ENCODE data around the gene TMBIM4. TPM values are rescaled to one million over a fixed set of nuclear protein-coding genes. Genes with fewer than 3 reads are reported as not detected.

TMBIM4 gene
- total RNA-seq, 1 donor from 2014 or later = 35.1 TPM

DNA sequence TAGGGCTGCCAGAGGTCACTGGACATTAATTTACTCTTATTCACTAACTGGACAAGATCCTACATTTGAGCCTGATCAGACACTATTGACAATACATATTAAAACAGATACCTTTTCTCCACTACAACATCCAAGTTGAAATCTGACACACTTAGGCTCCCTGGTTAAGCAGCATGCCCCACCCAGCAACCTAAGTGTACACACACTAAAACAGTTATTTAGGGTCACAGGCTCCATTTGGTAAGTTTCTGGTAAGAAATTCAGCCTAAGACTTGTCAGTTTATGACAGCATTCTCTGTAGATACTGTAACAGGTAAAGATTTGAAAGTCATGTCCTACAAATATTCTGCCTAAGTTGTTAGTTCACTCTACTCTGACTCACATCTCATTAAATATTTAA, 27.0 kb downstream of the TMBIM4 start:
- DNase-seq (ENCODE audit: low spot score in 2 of 2) = no peak

DNA sequence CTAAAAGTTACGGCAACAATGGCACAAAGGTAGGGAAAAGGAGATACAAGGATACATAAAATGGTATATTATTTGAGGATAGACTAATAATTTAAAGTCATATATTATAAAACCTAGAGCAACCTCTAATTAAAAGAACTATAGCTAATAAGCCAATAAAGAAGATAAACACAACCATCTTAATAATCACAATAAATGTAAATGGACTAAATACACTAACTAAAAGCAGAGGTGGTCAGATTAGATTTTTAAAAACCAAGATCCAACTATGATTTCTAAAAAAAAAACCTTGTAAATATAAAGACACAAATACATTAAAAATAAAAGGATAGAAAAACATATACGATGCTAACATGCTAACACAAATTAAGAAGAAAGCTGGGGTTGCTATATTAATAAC, 28.5 kb downstream of the TMBIM4 start:
- FAIRE-seq (no peak), DNase-seq (ENCODE audit: low spot score in 2 of 2) (no peak)

More for the DNA sequence above, 27.0 kb downstream of the TMBIM4 start:
- no peak for FAIRE-seq

DNA sequence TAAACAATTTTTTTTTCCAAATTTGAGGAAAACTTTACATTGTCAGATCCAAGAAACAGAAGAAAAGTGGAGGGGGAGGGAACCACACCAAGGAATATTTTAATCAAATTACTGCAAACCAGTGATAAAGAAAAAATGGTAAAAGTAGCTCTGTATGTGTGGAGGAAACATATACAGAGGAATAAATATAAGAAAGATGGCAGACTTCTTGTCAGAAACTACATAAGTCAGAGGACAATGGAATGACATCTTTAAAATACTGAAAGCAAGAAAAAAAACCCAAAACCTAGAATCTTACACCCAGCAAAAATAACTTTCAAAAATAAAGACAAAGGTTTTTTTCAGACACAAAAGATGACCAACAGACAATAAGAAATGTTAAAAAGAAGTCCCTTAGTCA, 29.1 kb downstream of the TMBIM4 start:
- DNase-seq (ENCODE audit: low spot score in 2 of 2) (no peak), FAIRE-seq (no peak)

DNA sequence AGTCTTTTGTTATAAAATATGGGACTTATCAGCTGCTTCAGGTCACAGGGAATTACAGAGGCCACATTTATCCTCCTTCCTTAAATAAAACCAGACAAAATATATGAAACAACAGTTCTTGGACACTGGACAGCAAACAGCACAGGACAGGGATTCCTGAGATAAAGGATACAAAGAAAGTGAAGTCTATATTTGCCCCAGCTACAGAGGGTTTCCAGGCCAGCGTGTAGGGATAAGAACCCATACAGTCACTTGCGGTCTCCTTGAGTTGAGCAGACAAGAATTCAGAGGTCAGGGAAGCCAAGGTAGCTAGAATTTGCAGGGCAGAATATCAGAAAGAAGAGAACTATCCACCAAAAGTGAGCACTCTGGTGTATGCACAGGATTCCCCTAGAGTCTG, 30.5 kb downstream of the TMBIM4 start:
- DNase-seq (ENCODE audit: low spot score in 2 of 2) (no peak), FAIRE-seq (no peak)

DNA sequence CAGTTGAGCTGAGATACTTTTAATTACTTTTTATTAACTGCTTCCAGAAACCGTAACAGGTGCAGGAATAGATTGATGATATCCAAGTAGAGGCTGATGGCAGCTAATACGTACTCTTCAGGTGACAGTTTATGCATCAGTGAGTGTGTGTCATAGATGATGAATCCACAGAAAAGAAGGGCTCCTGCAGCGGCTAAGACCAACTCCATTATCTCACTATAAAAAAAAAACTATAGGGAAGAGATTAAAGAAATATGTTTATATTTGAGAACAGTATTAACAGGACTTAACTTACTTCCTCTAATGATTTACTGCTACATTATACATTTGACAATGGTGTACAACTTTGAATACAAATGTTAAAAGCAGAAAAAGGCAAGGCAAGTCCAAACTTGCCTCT, 31.9 kb downstream of the TMBIM4 start:
- DNase-seq (ENCODE audit: low spot score in 2 of 2) (no peak), FAIRE-seq (no peak)

DNA sequence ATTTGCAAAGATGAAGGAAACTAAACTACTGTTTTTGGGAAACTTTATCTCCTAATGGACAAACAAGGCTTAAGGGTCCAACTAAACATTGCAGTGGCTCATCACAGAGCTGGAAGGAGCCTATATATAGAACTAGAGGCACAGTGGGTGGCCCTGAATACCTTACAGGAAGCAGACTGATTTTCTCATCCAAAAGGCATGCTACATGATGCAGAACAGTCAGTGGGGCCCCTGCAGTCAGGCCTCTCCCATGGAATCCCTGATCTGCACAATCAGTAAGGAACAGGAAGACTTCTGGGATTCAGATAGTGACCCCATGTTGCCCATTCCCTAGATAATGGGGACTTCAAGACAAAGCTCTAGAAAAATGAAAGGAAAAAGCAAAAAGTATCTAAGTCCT, 37.4 kb downstream of the TMBIM4 start:
- FAIRE-seq (no peak), DNase-seq (ENCODE audit: low spot score in 2 of 2) (no peak)

DNA sequence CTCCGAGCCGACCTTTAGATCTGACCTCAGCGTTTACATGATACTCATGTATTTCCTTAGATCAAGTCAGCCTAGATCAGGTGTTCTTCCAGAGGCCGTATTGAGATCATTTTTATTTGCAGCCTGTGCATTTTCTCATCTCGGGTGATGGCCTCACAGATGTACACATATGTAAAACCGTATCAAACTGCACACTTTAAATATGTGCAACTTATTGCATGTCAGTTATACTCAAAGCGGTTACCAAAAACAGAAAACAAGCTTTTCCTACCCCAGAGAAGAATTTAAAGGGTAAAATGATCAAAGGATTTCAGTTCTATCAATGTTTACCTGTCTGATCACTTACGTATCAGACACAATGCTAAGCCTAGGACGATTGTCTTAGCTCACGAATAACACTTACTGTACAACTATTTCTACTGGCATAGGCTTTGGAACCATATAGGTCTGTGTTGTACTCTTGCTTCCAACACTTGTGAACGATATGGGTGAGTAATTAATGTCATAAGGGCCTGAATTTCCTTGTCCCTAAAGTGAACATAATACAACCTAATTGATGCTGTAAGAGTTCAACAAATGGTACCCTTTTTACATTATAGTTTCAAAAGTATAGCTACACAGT, 38.6 kb downstream of the TMBIM4 start:
- no peak for DNase-seq (ENCODE audit: low spot score in 2 of 2)
- FAIRE-seq = no peak

DNA sequence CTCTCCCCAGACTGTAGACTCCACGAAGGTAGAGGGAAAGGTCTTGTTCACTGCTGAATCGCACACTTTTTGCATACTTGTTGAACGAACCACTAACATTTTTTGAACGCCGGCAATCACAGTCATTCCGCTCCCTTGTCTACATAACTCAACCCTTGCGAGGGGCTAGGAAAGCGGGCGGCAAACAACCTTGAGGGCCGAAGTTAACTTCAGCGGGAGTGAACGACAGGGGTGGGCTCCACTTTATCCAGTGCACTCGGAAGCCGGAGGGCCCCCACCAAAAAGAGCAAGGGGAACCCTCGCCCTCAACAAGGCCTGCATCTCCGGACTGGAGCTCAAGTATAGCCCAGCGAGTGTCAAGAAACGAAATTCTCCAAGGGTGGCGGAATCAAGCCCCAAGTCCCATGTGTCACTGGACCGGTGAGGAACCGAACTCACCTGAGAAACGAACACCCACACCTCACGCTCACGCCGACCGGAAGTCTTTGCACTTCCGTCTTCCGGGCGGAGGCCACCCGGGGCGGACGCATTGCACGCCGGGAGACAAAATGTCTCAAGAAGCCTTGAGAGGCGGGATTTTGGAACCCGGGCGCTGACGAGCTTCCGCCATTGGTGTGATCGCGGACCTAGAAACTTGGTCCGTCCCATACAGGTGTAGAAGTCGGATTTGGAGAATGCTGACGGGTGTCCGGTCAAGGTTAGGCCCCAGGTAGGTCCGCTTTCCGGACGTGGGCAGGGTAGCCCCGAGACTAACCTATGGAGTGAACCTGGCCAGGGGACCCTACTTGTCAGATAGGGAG, 39.3 kb downstream of the TMBIM4 start, which contains the start of gene LLPH:
LLPH (minus strand) TSS at position 484 of the 800 bp plus-strand sequence. CDS start 1,644 bp downstream, outside the sequence.
- peak; percentile 66 to 81 for DNase-seq (ENCODE audit: low spot score in 2 of 2)
- no peak for FAIRE-seq

DNA sequence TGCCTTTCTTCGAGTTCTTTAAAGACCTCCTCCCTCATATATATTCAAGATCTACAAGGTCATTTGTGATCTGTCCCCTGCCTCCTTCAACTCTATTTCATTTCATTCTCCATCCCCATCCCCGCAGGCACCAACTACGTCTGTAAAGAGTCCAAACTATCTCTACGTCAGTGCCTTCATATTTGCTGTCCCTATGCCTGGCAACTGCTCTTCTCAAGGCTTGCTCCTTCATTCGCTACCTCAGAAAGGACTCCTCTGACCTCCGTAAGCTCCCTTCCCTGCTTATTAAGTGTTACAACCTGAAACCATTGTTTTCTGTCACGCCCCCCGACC, 39.9 kb downstream of the TMBIM4 start:
- FAIRE-seq = no peak

DNA sequence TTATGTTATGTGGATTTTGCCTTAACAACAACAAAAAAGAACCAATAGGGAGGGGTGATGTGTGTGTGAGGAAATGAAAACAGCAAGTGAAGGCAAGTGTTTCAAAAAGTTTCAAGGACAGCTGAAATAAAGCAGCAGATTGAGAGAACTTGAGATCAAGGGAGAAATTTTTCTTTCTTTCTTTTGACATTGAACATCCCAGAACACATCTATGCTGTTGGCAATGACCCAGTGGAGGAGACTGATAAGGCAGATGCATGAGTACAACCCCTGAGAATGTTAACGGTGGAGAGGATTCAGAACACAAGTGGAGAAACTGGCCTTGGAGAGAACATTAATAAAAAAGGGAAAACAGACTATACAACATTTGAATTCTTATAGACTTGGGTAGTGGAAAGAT, 42.1 kb downstream of the TMBIM4 start:
- FAIRE-seq = no peak

More for the DNA sequence above, 39.9 kb downstream of the TMBIM4 start:
- no peak for DNase-seq (ENCODE audit: low spot score in 2 of 2)

DNA sequence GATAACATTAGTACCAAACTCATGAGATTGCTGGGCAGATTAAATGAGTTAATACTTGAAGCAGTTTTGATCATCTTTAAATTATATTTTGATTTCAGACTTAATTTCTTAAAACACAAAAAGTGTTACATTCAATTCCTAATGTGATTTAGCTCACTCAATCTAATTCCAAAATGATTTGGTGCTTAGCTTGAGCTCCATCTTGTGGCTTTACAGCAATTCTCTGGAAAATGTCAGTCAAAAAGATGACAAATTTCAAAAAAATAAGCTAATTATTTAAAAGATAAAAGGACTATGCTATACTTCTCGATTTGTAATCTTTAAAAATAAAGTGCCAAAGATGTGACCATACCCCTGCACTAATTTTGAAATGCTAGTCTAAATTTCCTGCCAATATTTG, 49.3 kb downstream of the TMBIM4 start:
- FAIRE-seq (no peak), DNase-seq (ENCODE audit: low spot score in 2 of 2) (no peak)

More for the DNA sequence above, 42.1 kb downstream of the TMBIM4 start:
- no peak for DNase-seq (ENCODE audit: low spot score in 2 of 2)

DNA sequence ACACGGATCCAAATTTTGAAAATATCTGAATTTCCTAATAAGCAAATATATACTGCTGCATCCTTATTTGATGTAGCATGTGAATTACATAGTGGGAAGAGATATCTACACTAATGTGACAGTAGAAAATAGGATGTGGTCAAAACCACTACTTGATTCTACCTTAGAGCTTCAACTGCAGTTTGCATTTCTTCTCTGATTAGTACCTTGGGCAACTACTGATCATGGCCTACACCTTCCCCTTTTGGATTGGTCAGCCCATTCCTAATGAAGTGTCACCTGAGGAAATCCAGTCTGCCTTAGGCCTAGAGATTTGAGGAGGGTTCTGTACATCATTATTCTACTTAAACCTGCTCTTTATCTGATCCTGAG, 49.9 kb downstream of the TMBIM4 start:
- FAIRE-seq = no peak
- no peak for DNase-seq (ENCODE audit: low spot score in 2 of 2)

DNA sequence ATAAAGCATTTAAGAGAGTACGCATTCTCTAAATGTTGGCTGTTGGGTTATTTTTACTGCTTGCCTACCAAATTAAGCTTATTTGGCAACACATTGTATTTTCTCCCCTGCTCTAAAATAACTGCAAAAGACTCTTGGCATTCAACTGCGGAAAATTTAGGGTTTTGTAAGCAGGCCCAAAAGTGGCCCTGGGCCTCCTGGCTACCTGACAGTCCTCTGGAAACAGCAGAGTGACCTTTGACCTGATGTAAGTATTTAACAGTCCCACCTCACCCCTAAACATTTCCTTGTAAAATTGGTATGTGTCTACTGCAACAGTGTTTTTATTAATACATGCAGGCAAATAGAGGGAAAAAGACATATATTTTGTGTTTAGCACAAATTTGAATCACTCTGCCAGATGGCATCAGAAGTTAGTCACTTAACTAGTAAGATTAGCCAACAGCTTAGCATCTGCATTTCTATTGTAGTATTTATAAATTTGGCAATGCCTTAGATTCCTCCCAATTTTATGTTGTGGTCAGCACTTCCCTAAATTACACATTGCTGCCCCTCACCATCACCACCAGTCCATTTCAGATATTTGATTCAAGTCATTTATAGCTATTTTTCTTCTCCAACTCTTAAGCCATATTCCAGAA, 50.4 kb downstream of the TMBIM4 start:
- DNase-seq (ENCODE audit: low spot score in 2 of 2) (no peak), FAIRE-seq (no peak)

DNA sequence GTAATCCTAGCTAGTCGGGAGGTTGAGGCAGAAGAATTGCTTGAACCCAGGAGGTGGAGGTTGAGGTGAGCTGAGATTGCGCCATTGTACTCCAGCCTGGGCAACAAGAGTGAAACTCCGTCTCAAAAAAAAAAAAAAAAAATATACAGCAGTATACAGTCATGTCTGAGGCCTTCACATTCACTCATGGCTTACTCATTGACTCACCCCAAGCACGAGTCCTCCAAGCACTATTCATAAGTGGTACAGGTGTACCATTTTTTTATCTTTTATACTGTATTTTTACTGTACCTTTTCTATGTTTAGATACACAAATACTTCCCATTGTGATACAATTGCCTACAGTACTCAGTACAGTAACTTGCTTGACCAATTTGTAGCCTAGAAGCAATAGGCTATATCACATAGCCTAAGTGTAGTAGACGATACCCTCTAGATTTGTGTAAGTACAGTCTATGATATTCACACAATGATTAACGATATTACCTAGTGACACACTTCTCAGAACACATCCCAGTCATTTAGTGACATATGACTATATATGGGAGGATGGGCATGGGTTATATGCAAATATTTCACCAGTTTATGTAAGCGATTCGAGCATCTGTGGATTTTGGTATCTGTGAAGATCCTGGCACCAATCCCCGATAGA, 51.4 kb downstream of the TMBIM4 start:
- DNase-seq (ENCODE audit: low spot score in 2 of 2) (no peak), FAIRE-seq (no peak)

DNA sequence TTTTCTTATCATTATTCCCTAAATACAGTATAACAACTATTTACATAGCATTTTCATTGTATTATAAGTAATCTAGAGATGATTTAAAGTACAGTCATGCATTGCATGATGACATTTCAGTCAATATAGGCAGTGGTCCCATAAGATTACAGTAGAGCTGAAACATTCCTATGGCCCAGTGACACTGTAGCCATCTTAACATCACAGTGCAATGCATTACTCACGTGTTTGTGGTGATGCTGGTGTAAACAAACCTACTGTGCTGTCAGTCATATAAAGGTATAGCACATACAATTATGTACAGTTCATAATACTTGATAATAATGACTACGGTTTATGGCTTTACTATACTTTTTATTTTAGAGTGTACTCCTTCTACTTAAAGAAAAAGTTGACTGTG, 52.6 kb downstream of the TMBIM4 start:
- DNase-seq (ENCODE audit: low spot score in 2 of 2) = no peak
- no peak for FAIRE-seq

DNA sequence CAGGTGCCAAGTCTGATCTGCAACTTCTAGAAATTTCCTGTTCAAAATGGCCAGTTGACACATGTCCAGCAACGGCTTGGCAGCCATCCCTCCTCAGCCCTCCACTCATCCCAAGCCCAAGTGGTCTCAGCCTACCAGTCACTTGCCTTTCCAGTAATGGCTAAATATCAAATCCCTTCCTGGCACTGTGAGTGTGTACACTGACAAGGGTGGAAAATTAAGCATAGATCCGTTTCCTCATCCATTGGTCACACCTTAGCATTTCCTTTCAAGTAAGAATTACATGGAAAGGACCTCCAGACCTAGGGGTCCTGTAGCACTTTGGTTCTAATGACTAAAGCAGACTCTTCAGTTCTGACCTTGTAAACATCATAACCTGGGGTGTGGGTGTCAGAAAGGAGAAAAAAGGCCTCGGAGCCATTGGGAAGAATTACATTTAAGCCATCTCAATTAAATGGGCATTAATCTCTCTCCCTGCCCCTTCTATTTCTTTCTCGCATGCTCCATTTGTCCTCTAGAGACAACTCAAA, 54.7 kb downstream of the TMBIM4 start:
- FAIRE-seq (no peak), DNase-seq (ENCODE audit: low spot score in 2 of 2) (no peak)

DNA sequence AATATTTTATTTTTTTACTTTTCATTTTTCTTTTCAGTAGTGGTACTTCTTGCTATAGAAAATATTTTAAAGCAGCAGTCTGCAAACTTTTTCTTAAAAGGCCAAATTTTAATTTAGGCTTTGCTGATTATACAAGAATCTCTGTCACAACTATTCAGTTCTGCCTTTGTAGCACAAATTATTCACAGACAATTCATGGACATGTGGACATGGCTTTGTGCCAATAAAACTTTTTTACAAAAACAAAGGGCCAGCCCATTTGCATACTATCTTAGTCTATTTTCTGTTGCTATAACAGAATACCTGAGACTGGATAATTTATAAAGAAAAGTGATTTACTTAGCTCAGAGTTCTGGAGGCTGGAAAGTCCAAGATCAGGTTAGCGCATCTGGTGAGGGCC, 56.3 kb downstream of the TMBIM4 start:
- DNase-seq (ENCODE audit: low spot score in 2 of 2) = no peak
- no peak for FAIRE-seq

DNA sequence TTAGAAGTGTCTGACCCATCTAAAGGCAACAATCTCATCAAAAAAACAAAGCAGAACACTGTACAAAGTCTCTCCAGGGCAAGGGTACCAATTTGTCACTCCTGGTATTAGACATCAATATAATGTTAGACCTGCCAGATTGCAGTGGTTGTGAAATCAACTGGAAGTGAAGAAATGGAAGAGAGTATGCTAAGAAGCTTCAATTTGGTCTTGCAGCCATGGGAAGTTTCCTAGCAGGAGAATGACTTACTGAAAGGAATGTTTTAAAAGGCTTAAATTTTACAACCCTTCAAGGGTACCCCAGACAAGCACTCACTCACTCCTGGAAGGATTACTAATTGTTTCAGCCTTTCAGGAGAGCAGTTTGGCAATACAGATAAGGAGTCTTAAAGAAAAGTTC, 58.2 kb downstream of the TMBIM4 start:
- no peak for DNase-seq (ENCODE audit: low spot score in 2 of 2)
- FAIRE-seq = no peak

DNA sequence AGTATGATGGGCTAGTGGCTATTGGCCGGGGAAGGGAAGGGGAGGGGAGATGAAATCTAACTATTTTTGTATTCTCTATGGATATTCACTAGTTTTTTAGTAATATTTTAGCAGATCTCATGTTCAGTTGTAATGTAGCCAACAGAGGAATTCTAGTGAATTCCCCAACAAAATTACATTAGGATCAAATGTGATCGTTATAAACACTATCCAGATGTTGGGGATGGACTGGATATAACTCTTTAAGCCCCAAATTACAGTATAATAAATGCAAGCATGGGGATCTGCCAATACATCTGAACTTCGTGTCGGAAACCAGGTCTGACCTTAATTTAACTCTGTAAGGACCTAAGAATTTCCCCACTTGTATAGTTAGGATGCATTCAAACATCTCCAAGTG, 60.7 kb downstream of the TMBIM4 start:
- DNase-seq (ENCODE audit: low spot score in 2 of 2) (no peak), FAIRE-seq (no peak)

DNA sequence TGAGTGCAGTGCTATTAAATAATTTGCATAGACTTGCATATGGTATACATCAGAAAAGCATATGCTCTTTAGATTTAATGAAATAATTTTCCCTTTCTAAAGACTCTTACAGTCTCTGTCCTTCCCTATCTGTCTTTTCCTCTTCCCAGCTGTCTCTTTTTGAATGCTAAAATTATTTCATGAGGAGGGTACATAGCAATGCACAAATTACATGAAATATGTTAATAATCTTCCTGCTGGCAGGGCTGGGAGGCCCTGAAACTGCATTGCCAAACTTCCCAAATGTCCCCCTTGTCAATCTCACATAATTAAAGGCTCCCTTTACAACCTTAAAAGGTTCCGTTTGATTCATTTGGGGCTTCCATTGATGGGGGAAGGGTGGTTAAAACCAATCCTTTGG, 61.4 kb downstream of the TMBIM4 start:
- FAIRE-seq = no peak
- no peak for DNase-seq (ENCODE audit: low spot score in 2 of 2)

DNA sequence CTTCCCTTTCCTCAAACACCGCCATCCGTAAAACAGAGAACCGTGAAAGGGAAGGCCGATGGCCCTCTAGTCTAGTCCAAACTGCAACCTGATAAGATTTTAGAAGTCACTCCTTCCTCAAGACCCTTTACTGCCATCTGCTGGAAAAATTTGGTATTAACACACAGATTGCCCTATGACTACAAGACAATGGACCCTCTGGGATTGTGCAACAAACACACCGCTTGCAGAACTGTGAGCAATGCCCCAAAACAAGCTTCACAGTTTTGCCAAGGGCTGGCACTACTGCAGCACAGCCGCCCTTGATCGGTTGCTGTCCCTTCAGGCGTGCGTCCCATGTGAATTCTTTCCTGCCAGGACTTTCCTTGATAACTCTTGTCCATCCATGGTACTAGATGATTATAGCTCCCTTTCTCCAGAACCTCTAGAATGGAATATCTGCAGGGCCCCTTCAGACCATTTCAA, 62.3 kb downstream of the TMBIM4 start:
- no peak for FAIRE-seq
- DNase-seq (ENCODE audit: low spot score in 2 of 2) = peak in 1 of 2 donors; percentile 51

All from frontal cortex (tissue), 4 donors.